Ovary (tissue), 9 donors: ENCODE measurements around the gene MINDY3. TPM values are rescaled to one million over a fixed set of nuclear protein-coding genes. Genes with fewer than 3 reads are reported as not detected.

Experiments
- DNase-seq, 5 donors: peaks; one replicate each; pipeline ENCODE4 v3.0.0-alpha.2; 2019 to 2020
- H3K27ac ChIP-seq, 2 donors: fragments of 200-600 bp; one replicate each; pipeline versions ENCODE4 v1.5.1 to v1.8.0; 2019 to 2022
- H3K27me3 ChIP-seq: fragments of 200-600 bp; one replicate; pipeline ENCODE4 v1.8.0; 2022
- H3K36me3 ChIP-seq: fragments of 200-600 bp; sonication (generic); one replicate; pipeline ENCODE4 v1.5.1; 2019
- H3K4me1 ChIP-seq: one replicate; pipeline ENCODE4 v1.8.1; 2013; ENCODE audit warnings: mild to moderate bottlenecking, moderate library complexity; ENCODE audit not compliant: insufficient read depth
- H3K4me3 ChIP-seq: fragments of 200-600 bp; sonication (generic); one replicate; pipeline ENCODE4 v1.5.1; 2017
- H3K9me3 ChIP-seq, 2 donors: fragments of 200-600 bp in 1 of 2; sonication (generic) in 1 of 2; one replicate each; pipeline versions ENCODE4 v1.5.1 to v1.8.1; 2013 to 2019; ENCODE audit warnings: mild to moderate bottlenecking in 1 of 2, moderate library complexity in 1 of 2
- EP300 ChIP-seq: sonication (generic); formaldehyde crosslinking; IDR thresholded peaks from one replicate; pipeline ENCODE4 v1.6.1; 2017; ENCODE audit warnings: antibody characterized with exemption
- POLR2A ChIP-seq: fragments of 450-650 bp; IDR thresholded peaks from one replicate; pipeline ENCODE4 v1.6.1; 2017; ENCODE audit warnings: antibody characterized with exemption, mild to moderate bottlenecking, moderate library complexity
- WGBS, 3 donors: extraction: QIAGEN DNeasy Blood & Tissue Kit in 1 of 3; methylation state at CpG; one replicate each; pipeline versions ENCODE4 v1.1.5 to v1.1.7; 2013 to 2017; 5-methylcytosine and 5-hydroxymethylcytosine counted together
- intact Hi-C, 4 donors: fragments of 100-400 bp; cut with DNase I; formaldehyde crosslinking; loops; one replicate each; pipeline versions ENCODE4 v1.11.0 to v1.15.1; 2022 to 2023
- polyA plus RNA-seq, 2 donors: library from polyadenylated mRNA; stranded (reverse); fragments of 200-250 nt in 1 of 2; fragments of 350-450 nt in 1 of 2; fragmentation: Illumina TruSeq in 1 of 2; extraction: RNeasy Lipid Tissue Mini Kit (QIAGEN cat#74804) in 1 of 2; gene quantifications; one replicate each; pipeline ENCODE4 v1.2.3, GENCODE V29; 2013 to 2014
- total RNA-seq, 7 donors: library from RNA; depleted of rRNA in 2 of 7; stranded (reverse); fragments of >200 nt in 2 of 7; fragmentation: NEBNext Ultra II Directional in 3 of 7; extraction: Animal tissue kit (Norgen Biotek cat#: 25700) in 3 of 7; gene quantifications; one replicate each; pipeline versions ENCODE4 v1.1.0 to v1.2.4, GENCODE V29; 2016 to 2023
- TF ChIP-seq, protein P1 (sequence below), 3 donors: fragments of 450-650 bp in 2 of 3; fragments of 200-600 bp in 1 of 3; IDR thresholded peaks; one replicate each; pipeline versions ENCODE4 v1.5.1 to v1.8.0; 2016 to 2022; ENCODE audit warnings: antibody characterized with exemption in 3 of 3, mild to moderate bottlenecking in 1 of 3
- donor health status: DM: no; HTN: no; CAD: no; lungs with moderate emphysema.
- donor health status: DM: no; HTN: no; CAD: no.
- donor health status: Bipolar disorder and iron deficiency.
- donor health status: DM: yes; HTN: yes; CAD: no.
- donor health status: DM: no; HTN: no; CAD: no.
- donor health status: DM: yes; HTN: yes; CAD: no.

MINDY3 gene
- total and polyA plus RNA-seq, 9 donors = 15.7 to 43.3 (median 31.6) TPM

DNA sequence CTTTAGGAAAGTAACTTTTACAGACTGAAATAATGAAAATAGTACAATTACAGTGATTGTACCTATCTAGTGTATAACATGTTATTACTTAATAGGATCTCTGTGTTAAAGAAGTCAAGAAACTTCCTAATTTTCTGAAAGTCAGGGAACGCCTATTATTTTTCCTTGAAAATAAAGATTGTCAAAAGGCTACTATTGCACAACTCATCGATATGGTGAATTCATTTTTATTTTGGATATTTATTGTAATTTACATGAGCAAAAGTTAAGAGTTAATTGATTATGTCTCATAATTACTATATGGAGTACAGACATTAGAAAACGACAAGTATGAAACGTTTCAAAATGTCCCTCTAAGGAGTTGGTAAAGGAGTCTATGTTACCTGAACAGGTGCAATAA, 12.8 kb downstream of the MINDY3 start:
- no peaks in the 10 kb centered on the region for H3K36me3 ChIP-seq
- intact Hi-C loops = no loop called here
- no peak overlapping the region for H3K27ac ChIP-seq
- H3K4me3 ChIP-seq = no peak overlapping the region
- no peaks in the 10 kb centered on the region for H3K9me3 ChIP-seq
- H3K4me1 ChIP-seq = no peaks in the 10 kb centered on the region
- no peak for DNase-seq
- H3K27me3 ChIP-seq = no peaks in the 10 kb centered on the region
- WGBS, 3 donors = 93 to 94% (median 93%) methylated on average over 4 of the region's 4 CpGs
- TF ChIP-seq EP300 = no peak
- TF ChIP-seq, protein P1, sequence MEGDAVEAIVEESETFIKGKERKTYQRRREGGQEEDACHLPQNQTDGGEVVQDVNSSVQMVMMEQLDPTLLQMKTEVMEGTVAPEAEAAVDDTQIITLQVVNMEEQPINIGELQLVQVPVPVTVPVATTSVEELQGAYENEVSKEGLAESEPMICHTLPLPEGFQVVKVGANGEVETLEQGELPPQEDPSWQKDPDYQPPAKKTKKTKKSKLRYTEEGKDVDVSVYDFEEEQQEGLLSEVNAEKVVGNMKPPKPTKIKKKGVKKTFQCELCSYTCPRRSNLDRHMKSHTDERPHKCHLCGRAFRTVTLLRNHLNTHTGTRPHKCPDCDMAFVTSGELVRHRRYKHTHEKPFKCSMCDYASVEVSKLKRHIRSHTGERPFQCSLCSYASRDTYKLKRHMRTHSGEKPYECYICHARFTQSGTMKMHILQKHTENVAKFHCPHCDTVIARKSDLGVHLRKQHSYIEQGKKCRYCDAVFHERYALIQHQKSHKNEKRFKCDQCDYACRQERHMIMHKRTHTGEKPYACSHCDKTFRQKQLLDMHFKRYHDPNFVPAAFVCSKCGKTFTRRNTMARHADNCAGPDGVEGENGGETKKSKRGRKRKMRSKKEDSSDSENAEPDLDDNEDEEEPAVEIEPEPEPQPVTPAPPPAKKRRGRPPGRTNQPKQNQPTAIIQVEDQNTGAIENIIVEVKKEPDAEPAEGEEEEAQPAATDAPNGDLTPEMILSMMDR (IDR thresholded peaks at IDR 0.05) = no peak

DNA sequence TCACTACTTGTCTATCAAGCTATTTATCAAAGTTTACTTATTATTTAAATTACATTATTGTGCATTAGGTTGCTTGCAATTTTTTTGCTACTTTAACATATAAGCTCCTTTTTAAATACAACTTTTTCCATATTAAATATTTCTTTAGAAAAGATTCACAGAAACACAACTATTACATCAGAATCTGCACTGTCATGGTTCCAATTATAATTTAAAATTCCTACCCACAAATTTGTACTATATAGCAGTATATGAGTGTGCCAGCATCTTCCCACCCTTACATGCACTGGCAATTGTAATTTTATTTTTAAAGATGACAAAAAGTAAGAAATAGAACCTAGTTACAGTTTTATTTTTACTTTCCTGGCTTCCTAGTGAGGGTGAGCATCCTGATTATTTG, 15.8 kb downstream of the MINDY3 start:
- Histone ChIP-seq H3K36me3 (no peaks in the 10 kb centered on the region), H3K4me3 (no peak overlapping the region), H3K4me1 (no peaks in the 10 kb centered on the region), H3K9me3 (no peaks in the 10 kb centered on the region), H3K27ac (no peak overlapping the region), H3K27me3 (no peaks in the 10 kb centered on the region)
- no peak for DNase-seq
- intact Hi-C loops = loop anchor here in 1 of 4 donors (2.0 kb wide), 1 partner anchor 54 kb away; no protein-coding TSS in a partner anchor
- TF ChIP-seq POLR2A = no peak
- TF ChIP-seq, protein P1 (IDR thresholded peaks at IDR 0.05) = no peak
- TF ChIP-seq EP300 = no peak

DNA sequence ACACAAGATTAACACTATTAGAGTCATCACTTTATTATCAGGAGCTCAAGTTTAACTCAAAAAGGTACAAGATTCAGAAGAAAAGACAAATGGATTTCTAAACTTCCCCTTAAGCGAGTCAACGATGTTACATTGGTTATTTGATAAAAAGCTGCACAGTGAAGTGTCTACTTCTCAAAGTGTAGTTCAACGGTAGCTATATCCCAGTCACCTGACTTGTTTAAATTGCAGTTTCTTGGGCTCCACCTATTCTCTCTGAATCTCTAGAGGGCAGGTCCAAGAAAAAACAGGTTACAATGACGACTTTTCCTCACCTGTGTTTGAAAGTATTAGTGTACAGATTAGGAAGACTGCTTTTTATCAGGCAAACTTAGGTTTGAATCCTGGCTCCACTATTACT, 16.6 kb downstream of the MINDY3 start:
- TF ChIP-seq, protein P1 (IDR thresholded peaks at IDR 0.05) = no peak
- TF ChIP-seq EP300 (no peak), POLR2A (no peak)
- 86 to 93% (median 90%) methylated on average over 4 of the region's 4 CpGs for WGBS, 3 donors

DNA sequence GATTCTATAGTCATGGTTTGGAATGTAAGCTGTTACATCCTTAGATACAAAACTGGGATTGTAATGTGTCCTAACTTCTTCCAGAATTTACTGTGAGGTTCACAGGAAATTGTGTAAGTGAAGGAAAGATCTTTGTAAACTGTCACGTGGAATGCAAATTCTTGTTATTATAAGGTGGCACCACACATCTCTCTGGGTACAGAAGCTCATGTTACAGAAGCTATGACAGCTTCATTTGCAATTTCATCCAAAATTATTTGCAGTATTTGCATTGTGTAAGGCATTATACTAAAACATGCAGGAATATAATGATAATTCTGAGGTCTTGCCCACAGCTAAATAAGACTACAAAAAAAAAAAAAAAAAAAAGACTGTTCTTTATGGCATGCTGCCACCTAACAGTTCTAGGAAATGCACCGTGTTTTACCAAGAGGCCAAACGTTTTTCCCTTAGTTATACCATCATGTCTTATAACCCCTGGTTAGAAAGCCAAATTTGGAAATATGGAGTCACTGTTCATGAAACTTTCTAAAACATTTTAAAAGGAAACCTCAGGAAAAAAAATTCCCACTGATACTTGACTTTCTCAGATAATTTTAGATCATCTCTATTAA, 17.6 kb downstream of the MINDY3 start:
- WGBS, 3 donors = 29 to 35% (median 31%) methylated on average over 3 of the region's 3 CpGs
- no peak for DNase-seq
- TF ChIP-seq POLR2A (no peak), EP300 (no peak)
- TF ChIP-seq, protein P1 (IDR thresholded peaks at IDR 0.05) = no peak
- intact Hi-C loops = no loop called here
- H3K36me3 ChIP-seq = no peaks in the 10 kb centered on the region
- H3K9me3 ChIP-seq = no peaks in the 10 kb centered on the region
- no peak overlapping the region for H3K4me3 ChIP-seq
- H3K4me1 ChIP-seq = no peaks in the 10 kb centered on the region
- H3K27ac ChIP-seq = no peak overlapping the region
- H3K27me3 ChIP-seq = no peaks in the 10 kb centered on the region

More for the DNA sequence above, 16.6 kb downstream of the MINDY3 start:
- Histone ChIP-seq H3K36me3 (no peaks in the 10 kb centered on the region), H3K4me1 (no peaks in the 10 kb centered on the region), H3K27ac (no peak overlapping the region), H3K4me3 (no peak overlapping the region), H3K9me3 (no peaks in the 10 kb centered on the region), H3K27me3 (no peaks in the 10 kb centered on the region)
- DNase-seq = no peak
- intact Hi-C loops = loop anchor here in 1 of 4 donors (2.0 kb wide), 1 partner anchor 53 kb away; no protein-coding TSS in a partner anchor
